Stimulated activated naive CD4-positive, alpha-beta T cell treated with Interleukin-2 at 50 U/mL for 16 hours (primary cell): ENCODE results near the gene PLEKHJ1.
"Not testable (repeated sequence)": the region's sequence is repeated elsewhere in the genome, so short reads cannot be mapped to it uniquely, and the experiment has no call there.

Experiments used
- DNase-seq: peaks from one replicate; lab custom pipeline; 2025; lab: John Stamatoyannopoulos, UW

The PLEKHJ1 gene

GRCh38 chr19:2219726-2220125, 16.4 kb downstream of the PLEKHJ1 start:
- DNase-seq = no peak

- no peak for DNase-seq
These were observed 18.5 kb downstream of the PLEKHJ1 start for GRCh38 chr19:2217591-2217990.

GRCh38 chr19:2216361-2217225, 19.5 kb downstream of the PLEKHJ1 start:
- no peak for DNase-seq

- DNase-seq = no peak
These were observed 20.8 kb downstream of the PLEKHJ1 start for GRCh38 chr19:2215281-2215751.

- no peak for DNase-seq
These were observed 21.9 kb downstream of the PLEKHJ1 start for GRCh38 chr19:2214251-2214650.

GRCh38 chr19:2213799-2214198, 22.3 kb downstream of the PLEKHJ1 start:
- DNase-seq = no peak

GRCh38 chr19:2212861-2213711, 23.0 kb downstream of the PLEKHJ1 start:
- no peak for DNase-seq

- no peak for DNase-seq
These were observed 25.0 kb downstream of the PLEKHJ1 start for GRCh38 chr19:2210987-2211740.

GRCh38 chr19:2210206-2210605, 25.9 kb downstream of the PLEKHJ1 start:
- no peak for DNase-seq

GRCh38 chr19:2209408-2209807, 26.7 kb downstream of the PLEKHJ1 start:
- DNase-seq = no peak

GRCh38 chr19:2208975-2209374, 27.2 kb downstream of the PLEKHJ1 start:
- no peak for DNase-seq

GRCh38 chr19:2207991-2208860, 27.9 kb downstream of the PLEKHJ1 start:
- no peak for DNase-seq

- DNase-seq = no peak
These were observed 29.1 kb downstream of the PLEKHJ1 start for GRCh38 chr19:2207008-2207407.

GRCh38 chr19:2202366-2202765, 33.8 kb downstream of the PLEKHJ1 start:
- DNase-seq = no peak

- no peak for DNase-seq
These were observed 34.5 kb downstream of the PLEKHJ1 start for GRCh38 chr19:2201473-2202148.

- not testable (repeated sequence) for DNase-seq
These were observed 35.4 kb downstream of the PLEKHJ1 start for GRCh38 chr19:2200624-2201294.

- DNase-seq = no peak
These were observed 36.1 kb downstream of the PLEKHJ1 start for GRCh38 chr19:2199861-2200623.

- DNase-seq = no peak
These were observed 36.9 kb downstream of the PLEKHJ1 start for GRCh38 chr19:2199215-2199614.

- DNase-seq = no peak
These were observed 37.8 kb downstream of the PLEKHJ1 start for GRCh38 chr19:2198317-2198716.
